Skin of body (tissue), 2 donors: Measurements from ENCODE around the gene CAMK4. TPM values are rescaled to one million over a fixed set of nuclear protein-coding genes. Genes with fewer than 3 reads are reported as not detected.

Source experiments
- DNase-seq: peaks from one replicate; lab custom pipeline; 2025; lab: John Stamatoyannopoulos, UW
- total RNA-seq: library from RNA; depleted of rRNA; stranded (reverse); fragments of >200 nt; gene quantifications from one replicate; pipeline ENCODE4 v1.2.3, GENCODE V29; 2014

The CAMK4 gene
- total RNA-seq, 1 donor from 2014 or later, result 6.0 TPM

DNA sequence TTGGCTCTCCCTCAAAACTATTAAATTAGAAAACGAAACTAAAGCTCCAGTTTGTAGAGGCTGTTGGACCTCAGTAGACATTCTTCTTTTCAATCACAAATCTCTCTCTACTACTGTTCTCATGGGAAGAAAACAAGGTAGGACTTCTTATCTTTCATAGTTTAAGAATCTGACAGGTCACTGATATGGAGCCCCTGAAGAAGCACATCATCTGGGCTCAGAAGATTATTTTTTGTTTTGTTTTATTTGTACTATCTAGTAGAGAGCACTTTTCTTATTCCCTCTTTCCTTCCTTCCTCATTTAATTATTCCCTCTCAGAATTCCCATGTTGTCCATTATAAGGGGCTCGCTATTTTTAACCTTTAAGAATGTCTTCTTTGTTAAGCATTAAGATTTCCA, 261.9 kb downstream of the CAMK4 start:
- no peak for DNase-seq

DNA sequence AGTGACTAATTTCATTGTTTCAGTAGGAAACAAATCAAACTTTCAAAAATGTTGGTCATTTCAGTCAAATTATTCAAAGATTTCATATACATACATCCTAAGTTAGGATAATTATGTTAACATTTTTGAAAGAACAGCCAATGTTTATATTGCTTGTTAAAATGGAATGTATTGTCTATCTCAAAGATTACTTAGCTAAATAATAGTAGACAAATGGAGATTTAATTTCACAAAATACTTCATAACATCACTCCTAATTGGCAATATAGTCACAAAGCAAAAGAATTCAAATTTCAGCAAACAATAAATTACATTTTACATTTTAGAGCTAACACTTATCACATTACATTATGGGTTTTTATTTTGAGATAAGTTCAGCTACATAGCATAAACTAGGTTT, 262.7 kb downstream of the CAMK4 start:
- no peak for DNase-seq

DNA sequence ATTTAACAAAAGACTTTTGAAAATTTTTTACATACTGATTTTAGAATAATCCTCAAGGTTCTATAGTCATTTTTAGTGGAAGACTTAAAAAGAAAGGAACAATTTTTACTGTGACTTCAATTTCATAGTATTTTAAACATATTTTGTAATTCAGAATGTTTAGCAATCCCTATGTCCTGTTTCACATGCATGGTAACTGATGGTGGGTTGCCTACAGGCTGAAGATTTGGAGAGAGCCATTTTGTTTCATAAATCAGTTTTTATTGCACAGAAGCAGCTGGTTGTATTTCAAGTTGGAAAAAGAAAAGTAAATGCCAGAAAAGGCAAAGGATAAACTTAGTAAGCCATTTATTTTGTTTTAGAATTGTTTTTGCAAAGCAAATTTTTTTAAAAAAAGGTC, 264.2 kb downstream of the CAMK4 start:
- no peak for DNase-seq

DNA sequence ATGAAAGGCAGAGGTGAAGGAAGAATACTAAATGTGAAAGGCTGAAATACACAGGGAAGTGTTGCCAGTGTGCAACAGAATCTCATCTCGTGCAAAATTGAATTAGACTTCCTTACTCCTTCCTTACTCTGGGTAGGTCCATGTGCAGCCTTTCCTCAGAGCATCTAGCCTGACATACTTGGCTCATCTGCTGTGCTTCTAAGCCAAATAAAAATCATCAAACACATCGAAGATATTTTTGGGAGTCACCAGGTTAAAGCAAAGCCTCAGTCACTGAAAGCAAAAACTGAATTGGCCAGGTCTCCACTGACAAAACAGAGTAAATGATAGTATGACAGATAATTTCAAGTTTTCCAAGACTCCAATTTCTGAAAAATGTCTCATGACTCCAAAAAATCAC, 268.8 kb downstream of the CAMK4 start:
- DNase-seq, result no peak

DNA sequence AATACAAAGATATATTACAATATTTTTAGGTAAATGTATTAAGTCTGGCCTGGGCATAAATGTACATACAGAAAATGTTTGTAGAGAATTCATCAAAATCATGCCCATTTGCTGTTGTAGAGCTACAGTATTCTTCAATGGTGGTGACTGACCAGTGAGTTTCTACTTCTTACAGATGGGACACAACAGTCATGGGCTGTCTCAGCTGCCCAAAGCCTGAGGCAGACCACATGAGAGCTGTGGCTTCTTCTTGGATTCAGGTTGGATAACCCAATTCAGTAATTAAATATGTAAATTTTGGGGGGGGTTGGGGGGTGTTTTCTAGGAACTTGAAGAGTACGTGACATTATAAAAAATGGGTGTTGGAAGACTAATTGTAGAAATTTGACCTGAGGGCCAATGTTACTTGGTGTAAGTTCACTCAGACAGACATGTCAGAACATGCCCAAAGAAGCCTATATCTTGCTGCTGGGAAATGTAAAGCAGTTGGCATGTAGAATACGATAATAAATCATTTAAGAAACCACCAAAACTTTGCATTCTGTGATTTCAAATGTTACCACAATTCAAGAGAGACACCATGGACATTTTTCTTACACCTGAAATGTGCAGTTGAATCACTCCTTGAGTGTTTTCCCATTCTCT, 270.3 kb downstream of the CAMK4 start:
- no peak for DNase-seq

DNA sequence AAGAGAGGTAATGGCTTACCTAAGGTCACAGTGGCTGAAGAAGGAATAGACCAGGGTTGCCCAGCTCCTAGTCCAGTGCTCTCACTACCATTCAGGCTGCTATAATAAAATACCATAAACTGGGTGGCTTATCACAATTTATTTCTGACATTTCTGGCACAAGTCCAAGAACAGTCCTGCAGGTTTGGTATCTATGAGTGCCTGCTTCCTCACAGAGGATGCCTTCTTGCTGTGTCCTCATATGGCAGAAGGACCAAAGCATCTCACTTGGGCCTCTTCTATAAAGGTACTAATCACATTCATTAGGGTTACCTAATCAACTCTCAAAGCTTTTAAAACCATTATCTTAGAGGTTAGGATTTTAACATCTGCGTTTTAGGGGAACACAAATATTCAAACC, 271.0 kb downstream of the CAMK4 start:
- no peak for DNase-seq

DNA sequence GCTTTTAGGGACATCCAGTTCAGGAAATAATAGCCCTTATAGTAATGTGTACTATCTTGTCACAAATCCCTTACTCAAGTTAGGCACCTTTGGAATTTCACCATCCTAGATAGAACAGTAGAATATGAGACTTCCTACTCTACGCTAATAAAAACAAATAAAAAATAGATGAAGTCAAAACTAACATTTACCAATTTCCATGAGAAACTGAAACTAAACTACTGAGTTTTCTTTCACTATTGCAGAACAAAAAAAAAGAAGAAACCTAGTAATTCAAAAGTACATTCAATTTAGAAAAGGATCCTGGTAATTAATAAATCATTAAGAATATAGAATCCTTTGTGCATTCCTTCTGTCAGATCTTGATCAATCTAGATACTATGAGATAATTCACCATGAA, 274.2 kb downstream of the CAMK4 start:
- DNase-seq, result no peak

DNA sequence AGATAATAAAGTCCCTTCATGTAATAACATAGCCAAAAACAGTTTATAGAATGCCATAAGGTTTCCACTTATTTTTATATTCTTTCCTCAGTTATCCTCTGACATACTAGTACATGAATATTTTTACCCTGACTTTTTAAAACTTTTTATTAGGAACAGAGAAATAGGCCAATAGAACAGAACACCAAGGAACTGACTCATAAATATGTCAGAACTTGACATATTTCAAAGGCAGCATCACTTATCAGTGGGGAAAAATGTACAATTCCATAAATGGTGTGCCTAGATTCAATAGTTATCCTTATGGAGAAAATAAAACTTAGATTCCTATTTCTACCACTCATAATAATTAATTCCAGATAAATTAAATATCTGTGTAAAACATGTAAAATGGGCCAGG, 278.8 kb downstream of the CAMK4 start:
- DNase-seq, result no peak

DNA sequence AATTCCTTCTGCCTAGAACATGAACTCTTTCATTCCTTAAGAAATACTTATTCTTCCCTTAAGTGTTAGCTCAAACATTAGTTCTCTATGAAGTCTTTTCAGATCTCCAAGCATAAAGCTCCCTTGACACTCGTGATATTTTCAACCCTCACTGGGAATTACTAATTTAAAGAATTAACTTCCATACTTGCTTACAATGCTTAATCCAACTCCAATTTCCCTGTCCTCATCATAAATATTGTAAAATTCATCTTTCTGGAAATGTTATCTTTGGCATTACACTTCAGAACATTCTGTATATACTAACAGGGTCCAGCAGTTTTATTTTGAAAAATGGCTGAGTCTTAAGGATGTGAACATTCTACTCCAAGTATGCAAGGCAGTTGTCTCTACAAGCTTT, 280.9 kb downstream of the CAMK4 start:
- DNase-seq, result no peak

DNA sequence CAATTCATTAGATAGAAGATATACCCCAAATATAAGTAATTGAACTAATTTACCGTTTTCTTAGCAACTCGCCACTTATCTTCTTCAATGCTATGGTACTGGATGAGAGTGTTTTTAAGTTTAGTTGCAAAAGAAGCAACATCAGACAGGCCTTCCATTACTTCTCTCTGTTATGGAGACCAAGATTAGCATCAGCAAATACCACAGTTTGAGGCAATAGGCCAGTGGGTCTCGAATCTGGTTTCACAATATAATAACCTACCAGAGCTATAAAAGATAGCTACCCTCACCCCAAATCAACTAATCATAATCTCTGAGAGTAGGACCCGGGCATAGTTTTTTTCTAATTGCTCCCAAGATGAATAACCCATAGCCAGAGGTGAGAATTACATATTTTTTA, 283.1 kb downstream of the CAMK4 start:
- no peak for DNase-seq

DNA sequence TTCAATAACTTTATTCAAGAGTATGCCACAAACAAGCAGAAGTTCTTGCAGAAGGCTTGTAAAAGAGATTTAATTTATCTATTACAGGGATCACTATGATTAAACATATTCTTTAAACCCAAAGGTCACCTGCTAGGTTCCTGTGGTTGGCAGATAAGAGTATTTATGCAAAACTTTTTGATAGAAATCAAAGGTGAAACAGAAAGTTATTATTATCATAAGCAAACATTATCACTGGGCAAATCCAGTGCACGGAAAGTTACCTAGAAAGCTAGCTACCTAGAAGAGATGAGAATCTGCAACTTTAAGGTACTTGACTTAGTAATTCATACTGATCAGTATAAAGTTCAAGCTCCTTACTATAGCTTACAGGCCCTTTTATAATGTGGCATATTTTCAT, 284.9 kb downstream of the CAMK4 start:
- DNase-seq, result no peak

DNA sequence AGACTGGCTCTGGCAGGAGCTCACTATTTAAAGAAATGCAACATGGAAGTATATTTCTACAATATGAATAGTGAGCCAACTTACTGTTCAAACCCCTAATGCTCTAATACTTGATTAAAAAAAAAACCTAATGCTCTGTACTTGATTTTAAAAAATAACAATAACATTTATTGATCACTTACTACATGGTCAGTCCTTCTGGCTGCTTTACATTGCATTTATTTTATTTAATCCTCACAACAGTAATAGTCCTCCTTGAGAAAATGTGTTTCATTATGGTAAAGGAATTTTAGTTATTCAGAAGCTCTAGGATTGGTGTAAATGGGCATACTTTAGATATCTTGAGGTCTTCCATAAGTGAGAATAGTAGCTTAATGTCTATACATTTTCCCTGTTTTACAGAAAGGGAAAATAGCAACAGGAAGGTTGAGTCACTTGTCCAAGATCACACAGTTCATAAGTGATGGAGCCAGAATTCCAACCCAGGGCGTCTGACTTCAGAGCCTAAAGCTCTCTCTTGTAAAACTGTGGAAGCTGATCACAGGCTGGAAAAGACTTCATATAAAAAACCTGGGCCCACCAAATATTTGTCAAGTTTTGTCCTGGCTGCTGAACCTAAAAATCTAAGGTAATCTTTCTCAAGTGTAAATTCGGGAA, 287.1 kb downstream of the CAMK4 start:
- no peak for DNase-seq

DNA sequence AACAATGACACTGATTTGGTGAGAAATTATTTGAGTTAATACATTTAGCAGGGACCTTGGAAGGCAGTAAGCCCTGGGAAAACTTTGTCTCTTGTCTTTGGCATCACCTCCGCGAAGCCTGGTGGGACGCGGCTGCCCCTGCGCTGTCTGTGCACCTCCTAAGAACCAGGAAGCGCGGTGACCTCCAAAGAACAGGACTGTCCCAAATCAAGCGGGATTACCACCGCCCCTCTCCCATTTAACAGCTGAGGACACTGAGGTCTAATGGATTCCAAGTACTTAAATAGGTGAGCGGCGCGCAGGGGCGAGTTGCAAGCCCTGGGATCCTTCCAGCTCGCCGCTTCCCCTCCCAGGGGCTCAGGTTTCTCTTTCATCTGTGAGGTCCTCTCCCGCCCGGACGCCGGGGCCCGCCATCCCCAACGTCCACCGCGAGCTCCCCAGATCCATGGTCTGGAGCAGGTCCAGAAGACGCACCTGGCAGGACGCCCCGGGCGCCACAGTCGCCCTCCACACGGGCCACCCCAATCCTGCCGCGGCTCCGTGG, 287.7 kb downstream of the CAMK4 start:
- DNase-seq, result no peak

DNA sequence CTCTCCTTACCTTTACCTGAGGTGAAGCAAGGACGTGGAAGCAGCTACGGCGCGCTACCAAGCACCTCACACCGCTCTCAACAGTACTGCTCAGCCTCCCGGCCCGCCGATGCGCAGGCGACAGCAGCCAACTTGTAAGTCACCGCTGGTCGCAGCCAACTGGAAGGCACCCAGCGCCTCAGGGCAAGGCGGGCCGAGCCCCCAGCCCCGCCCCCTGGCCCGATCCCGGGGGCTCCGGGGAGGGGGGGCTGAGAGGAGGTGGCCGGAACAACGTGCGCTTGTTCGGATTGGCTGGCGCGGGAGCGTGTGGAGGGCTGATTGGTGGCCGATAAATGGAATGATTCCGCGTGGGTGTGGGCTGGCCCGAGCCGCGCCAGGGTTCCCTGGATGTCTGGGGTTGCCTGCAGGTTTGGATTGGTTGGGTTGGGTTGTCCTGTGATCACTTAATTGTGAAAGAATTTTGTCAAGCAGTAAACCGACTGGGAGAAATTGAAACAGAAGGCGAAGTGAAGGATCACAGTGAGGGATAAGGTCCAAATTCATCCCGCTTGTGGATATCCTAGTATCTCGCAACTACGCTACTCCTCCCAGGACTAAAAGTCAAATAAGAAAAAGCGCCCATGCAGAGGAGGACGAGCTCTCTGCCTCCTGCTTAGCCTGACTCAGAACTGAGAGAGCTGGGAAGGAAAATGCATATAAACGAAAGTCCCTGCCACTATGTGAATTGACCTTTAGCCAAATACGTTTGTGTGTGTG, 288.4 kb downstream of the CAMK4 start, which contains the start of gene STARD4:
STARD4 (minus strand) TSS at position 161 of the 756 bp plus-strand sequence. CDS start 5,102 bp downstream, outside the sequence.
- DNase-seq, result peak; percentile 94

DNA sequence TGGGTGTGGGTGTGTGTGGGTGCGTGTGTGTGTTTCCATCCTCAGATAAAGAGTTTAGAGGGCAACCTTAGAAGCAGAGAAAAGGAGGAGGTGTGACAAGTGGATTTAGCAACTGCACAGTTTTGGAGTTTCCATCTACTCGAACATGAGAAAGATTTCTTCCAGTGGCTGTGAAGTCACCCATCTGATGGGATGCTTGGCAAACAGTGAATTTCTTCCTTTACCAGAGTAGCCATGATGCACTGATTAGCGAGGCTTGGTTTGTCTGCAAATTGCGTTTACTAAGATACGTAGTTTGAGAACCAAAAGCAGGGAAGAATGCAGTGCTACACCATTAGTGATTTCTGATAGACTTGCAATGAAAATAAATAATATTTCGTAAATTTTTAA, 288.9 kb downstream of the CAMK4 start:
- DNase-seq, result no peak

DNA sequence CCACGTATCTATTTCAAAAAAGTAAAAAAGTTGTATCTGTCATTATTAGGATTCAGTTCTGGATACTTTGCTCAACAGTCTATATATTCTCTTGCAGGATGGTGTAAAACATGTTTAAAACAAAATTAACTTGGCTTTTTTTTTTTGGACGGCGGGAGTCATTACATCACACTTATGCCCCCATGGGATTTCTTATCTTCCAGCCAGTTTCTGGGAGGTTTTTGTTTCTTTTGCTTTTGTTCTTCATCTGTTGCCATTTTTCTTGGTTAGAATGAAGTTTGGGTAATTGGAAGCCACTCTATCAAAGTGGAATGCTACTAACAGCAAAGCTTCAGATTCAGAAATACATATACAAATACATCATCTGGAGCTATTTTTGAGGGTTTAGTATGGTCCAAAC, 289.9 kb downstream of the CAMK4 start:
- peak; percentile 22 for DNase-seq

DNA sequence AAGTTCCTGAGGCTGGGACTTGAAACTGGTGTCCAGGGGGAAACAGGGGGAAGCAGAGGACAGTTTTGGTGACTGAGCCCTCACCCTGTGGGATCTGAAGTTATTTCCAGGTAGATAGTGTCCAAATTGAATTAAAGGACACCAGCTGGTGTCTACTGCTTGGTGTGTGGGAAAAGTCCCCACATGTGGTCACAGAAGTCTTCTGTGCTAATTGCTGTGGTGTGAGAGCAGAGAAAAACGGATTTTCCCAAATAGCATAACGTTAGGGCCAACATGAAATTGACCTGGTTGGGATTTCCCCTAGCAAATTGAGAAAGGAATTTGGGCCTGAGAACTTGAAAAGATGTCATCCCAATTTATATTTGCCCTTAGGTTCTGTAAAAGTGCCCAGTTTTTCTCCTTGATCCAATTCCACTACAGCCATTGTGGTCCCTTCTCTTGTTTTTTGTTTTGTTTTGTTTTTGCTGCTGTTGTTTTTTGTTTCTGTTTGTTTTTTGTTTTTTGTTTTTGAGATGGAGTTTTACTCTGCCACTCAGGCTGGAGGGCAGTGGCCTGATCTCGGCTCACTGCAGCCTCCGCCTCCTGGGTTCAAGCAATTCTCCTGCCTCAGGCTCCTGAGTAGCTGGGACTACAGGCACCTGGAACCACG, 293.8 kb downstream of the CAMK4 start:
- DNase-seq, result no peak

DNA sequence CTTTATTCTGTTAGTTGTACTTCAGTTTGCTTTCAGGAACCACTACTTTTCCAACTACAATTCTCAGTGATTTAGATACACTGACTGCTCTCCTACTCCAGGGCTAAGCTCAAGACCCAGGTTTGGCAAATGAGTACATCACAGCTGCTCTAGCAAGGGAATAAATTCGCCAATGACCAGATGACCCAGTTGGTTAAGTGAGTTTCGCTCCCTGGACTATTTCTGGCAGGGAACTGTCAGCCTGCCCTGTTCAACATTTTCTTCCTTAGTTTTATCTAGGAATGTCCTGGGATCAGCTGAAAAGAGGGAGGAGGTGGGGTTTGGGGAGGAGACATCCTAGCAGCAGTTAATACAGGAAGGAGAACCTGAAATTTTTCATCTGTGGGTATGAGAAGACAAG, 294.6 kb downstream of the CAMK4 start:
- no peak for DNase-seq

DNA sequence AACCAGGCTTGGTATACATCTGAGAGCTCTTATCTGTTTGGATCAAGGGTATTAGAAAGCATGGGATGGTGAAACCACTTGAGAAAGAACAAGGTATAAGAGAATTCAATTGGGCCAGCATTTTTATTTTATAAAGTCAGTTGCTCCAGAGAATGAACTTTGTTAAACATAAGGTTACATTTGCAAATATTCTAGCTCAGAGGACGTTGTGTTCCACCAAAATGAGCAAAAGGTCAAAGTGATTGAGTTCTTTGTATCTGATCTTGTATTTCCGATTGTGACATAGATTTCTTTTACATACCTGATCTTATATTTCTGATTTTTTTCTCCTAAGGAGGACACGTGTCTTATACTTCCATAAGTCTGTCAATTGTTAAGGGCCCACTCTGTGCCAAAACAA, 296.7 kb downstream of the CAMK4 start:
- DNase-seq, result no peak

DNA sequence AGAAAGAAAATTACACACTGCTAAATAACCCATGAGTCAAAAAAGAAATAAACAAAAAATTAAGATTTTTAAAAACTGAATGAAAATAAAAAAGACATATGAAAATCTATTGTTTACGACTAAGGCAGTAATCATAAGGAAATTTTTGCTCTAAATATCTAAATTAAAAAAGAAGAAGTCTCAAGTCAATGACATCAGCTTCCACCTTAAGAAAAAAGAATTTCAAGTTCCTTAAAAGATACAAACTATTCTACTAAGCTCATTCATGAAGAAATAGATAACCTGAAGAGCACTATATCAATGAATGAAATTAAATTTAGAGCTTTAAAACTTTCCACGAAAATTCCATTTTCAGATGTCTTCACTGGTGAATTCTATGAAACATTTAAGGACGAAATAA, 303.9 kb downstream of the CAMK4 start:
- DNase-seq, result no peak

DNA sequence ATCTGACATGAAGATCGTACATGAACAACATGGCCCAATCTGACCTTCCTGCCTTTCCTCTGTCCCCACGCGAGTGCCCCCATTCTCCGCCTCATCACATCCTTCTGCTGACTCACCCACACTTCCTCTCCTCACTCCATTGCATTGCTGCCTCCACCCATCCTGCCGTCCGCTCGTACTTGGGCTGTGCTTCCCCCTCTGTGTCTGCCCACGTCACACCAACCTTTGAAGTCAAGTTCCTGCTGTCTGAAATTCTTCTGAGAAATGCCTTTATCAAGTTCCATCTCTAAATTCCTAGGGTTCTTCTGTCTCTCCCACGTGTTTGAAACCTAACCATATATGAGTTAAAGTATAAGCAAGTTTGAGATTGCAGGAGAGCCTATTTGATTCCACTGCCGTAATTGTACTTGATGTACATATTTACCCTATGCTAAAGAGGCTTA, 306.1 kb downstream of the CAMK4 start:
- DNase-seq, result no peak
